ENCODE measurements around the gene FOSL1. TPM values are rescaled to one million over a fixed set of nuclear protein-coding genes. Genes with fewer than 3 reads are reported as not detected.

The FOSL1 gene
- total RNA-seq, 2 experiments from 2014 or later = 11.1 to 11.3 TPM

DNA sequence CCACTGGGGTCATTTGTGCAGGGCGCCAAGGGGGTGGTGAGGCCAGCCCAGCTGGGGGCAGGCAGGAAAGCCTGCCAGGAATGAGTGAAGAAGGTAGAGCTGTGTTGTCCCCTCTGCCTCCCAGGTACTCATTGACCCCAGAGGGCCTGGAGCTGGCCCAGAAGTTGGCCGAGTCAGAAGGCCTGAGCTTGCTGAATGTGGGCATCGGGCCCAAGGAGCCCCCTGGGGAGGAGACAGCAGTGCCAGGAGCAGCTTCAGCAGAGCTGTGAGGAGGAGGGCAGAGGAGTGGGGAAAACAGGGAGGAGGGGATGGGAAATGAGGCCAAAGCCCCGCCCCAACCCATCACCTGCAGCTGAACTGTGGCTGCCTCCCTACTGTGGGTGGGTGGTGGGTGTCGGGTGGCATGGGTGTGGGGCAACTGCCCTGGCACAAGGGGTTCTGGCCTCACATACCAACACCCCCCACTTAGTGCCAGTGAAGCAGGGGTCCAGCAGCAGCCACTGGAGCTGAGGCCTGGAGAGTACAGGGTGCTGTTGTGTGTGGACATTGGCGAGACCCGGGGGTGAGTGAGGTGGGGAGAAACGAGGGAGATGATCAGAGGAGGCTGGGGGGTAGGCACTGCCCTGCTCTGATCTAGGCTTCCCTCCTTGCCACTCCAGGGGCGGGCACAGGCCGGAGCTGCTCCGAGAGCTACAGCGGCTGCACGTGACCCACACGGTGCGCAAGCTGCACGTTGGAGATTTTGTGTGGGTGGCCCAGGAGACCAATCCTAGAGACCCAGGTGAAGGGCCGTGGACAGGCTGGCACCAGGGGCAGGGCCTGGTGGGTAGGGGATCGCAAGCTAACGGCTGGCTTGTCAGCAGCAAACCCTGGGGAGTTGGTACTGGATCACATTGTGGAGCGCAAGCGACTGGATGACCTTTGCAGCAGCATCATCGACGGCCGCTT is 37.0 kb downstream of the FOSL1 start:
- no peaks in the 10 kb centered on the region for H3K9me3 Mint-ChIP-seq (ENCODE audit: low read depth)
- DNase-seq (no peak), ATAC-seq (no peak)
- ChIA-PET CTCF (interaction anchor here (0.5 to 6.6 kb wide), 5 partner anchors 26 to 402 kb away, joined by 3 to 210 read pairs (median 3); partner anchors contain the start of genes BANF1, CCDC85B and FIBP), POLR2A (interaction anchor here (1.6 to 1.7 kb wide), 2 partner anchors 8 to 28 kb away, joined by 3 to 6 read pairs; partner anchors contain the start of gene CCDC85B)
- H3K27me3 Mint-ChIP-seq = no peaks in the 10 kb centered on the region
- H3K4me3 Mint-ChIP-seq = peak overlapping the region; percentile 42
- H3K4me1 Mint-ChIP-seq = peaks cover 17% of the 10 kb centered on the region
- intact Hi-C loops (cut with DNase I, micrococcal nuclease) = no loop called here
- peaks cover 46% of the 10 kb centered on the region for H3K36me3 Mint-ChIP-seq (ENCODE audit: low read depth)
- peak overlapping the region; percentile 72 for H3K27ac Mint-ChIP-seq

DNA sequence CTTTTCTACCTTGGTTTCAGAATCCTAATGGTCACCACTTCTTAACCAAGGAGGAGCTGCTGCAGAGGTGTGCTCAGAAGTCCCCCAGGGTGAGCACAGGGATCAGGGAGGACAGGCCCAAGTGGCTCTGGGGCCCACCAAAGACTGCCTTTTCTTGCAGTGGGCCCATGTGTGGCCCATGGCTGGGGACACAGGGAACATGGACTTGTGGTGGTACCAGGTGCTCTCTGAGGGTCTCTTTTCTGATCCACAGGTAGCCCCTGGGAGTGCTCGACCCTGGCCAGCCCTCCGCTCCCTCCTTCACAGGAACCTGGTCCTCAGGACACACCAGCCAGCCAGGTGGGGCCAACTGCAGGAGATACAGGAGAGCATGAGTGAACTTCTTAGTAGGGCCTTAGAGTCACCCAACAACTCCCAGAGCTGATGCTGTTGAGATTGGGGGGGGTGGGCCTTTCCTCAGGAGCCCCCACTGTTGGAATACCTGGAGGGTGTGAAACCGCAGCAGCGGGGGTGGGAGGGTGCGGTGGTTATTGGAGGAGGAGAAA is 37.9 kb downstream of the FOSL1 start:
- Mint-ChIP-seq H3K27ac (peak overlapping the region; percentile 72), H3K4me3 (peak overlapping the region; percentile 91), H3K36me3 (ENCODE audit: low read depth) (peaks cover 39% of the 10 kb centered on the region), H3K9me3 (ENCODE audit: low read depth) (no peaks in the 10 kb centered on the region), H3K27me3 (no peaks in the 10 kb centered on the region), H3K4me1 (peaks cover 17% of the 10 kb centered on the region)
- DNase-seq (no peak), ATAC-seq (no peak)
- ChIA-PET CTCF (interaction anchor here (0.5 to 6.6 kb wide), 3 partner anchors 27 to 171 kb away, joined by 3 to 210 read pairs (median 4); partner anchors contain the start of genes CCDC85B and FIBP), POLR2A (interaction anchor here (1.6 to 1.7 kb wide), 2 partner anchors 9 to 29 kb away, joined by 3 to 6 read pairs; partner anchors contain the start of gene CCDC85B)
- intact Hi-C loops (cut with DNase I, micrococcal nuclease) = no loop called here

- POLR2A ChIA-PET = interaction anchor here (0.8 to 1.6 kb wide), 2 partner anchors 10 to 29 kb away, joined by 3 to 6 read pairs; partner anchors contain the start of gene CCDC85B
- CTCF ChIA-PET = interaction anchor here (0.6 to 6.6 kb wide), 5 partner anchors 8 to 142 kb away, joined by 3 to 210 read pairs (median 8); partner anchors contain the start of genes CCDC85B, FIBP and RNASEH2C
- peak overlapping the region; percentile 99 for H3K27ac Mint-ChIP-seq
- ATAC-seq (no peak), DNase-seq (no peak)
- H3K4me1 Mint-ChIP-seq = peaks cover 20% of the 10 kb centered on the region
- peak overlapping the region; percentile 91 for H3K4me3 Mint-ChIP-seq
- H3K36me3 Mint-ChIP-seq (ENCODE audit: low read depth) = peaks cover 36% of the 10 kb centered on the region
- no peaks in the 10 kb centered on the region for H3K27me3 Mint-ChIP-seq
- intact Hi-C loops (cut with DNase I, micrococcal nuclease) = loop anchor here in 1 of 2 experiments (2.0 kb wide), 1 partner anchor 127 kb away; no protein-coding TSS in a partner anchor
- H3K9me3 Mint-ChIP-seq (ENCODE audit: low read depth) = no peaks in the 10 kb centered on the region
These were observed 38.5 kb downstream of the FOSL1 start for GRCh38 chr11:65861533-65862183.

DNA sequence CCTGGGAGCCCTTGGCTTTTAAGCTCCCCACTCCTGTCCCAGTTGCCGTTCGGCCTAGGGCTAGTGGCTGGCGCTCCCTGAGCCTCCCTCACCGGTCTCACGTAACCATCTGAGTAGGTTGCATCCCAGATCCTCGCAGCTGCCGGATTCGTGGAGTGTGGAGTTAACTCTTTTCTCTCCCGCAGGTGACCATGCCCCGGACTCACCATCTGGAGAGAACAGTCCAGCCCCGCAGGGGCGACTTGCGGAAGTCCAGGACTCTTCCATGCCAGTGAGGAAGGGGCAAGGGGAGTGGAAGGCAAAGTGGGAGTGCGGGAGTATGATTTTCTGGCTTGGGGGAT is 39.1 kb downstream of the FOSL1 start:
- DNase-seq (no peak), ATAC-seq (no peak)
- POLR2A ChIA-PET = interaction anchor here (0.8 to 1.8 kb wide), 2 partner anchors 10 to 81 kb away, joined by 6 read pairs; partner anchors contain the start of gene AP5B1
- intact Hi-C loops (cut with DNase I, micrococcal nuclease) = loop anchor here in 1 of 2 experiments (2.0 kb wide), 1 partner anchor 128 kb away; no protein-coding TSS in a partner anchor
- CTCF ChIA-PET = interaction anchor here (0.6 to 6.6 kb wide), 7 partner anchors 9 to 149 kb away, joined by 3 to 210 read pairs (median 29); partner anchors contain the start of genes CCDC85B, FIBP, KAT5 and RNASEH2C
- Mint-ChIP-seq H3K27ac (peak overlapping the region; percentile 99), H3K4me3 (peak overlapping the region; percentile 91), H3K9me3 (ENCODE audit: low read depth) (no peaks in the 10 kb centered on the region), H3K4me1 (peaks cover 25% of the 10 kb centered on the region), H3K36me3 (ENCODE audit: low read depth) (peaks cover 40% of the 10 kb centered on the region), H3K27me3 (no peaks in the 10 kb centered on the region)

DNA sequence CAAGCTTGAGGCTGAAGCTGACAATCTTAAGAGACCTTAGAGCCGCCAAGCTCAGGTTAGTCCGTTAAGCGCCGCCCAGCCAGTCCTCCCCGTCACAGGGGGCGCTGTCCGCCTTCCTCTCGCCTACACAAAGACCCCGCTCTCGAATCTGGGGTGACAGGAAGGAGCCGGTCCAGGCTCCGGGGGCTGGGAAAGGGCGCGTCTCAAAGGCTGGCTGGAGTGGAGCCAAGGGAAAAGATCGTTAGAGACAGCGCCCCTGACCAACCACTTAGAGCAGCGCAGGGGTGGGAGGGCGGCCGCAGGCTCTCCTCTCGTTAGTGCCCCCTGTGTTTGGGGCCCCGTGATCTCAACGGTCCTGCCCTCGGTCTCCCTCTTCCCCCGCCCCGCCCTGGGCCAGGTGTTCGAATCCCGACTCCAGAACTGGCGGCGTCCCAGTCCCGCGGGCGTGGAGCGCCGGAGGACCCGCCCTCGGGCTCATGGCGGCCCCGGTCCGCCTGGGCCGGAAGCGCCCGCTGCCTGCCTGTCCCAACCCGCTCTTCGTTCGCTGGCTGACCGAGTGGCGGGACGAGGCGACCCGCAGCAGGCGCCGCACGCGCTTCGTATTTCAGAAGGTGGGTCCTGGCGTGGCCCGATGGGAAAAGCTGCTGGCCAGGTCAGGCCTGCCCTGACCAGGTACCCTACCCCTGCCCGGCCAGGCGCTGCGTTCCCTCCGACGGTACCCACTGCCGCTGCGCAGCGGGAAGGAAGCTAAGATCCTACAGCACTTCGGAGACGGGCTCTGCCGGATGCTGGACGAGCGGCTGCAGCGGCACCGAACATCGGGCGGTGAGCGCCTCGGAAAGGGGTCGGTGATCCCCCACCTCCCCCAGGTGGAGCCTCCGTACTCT is 39.7 kb downstream of the FOSL1 start, which contains the start of gene MUS81:
MUS81 (plus strand) TSS at position 156 of the 887 bp plus-strand sequence; CDS start at position 477, 321 bp downstream.
- ChIA-PET CTCF (interaction anchor here (0.6 to 6.6 kb wide), 37 partner anchors 8 to 521 kb away, joined by 3 to 210 read pairs (median 5); partner anchors contain the start of genes BANF1, CCDC85B, CTSW and EIF1AD), POLR2A (interaction anchor here (0.8 to 2.8 kb wide), 12 partner anchors 8 to 246 kb away, joined by 3 to 68 read pairs (median 6); partner anchors contain the start of genes AP5B1, CCDC85B, FIBP and KAT5)
- H3K36me3 Mint-ChIP-seq (ENCODE audit: low read depth) = peaks cover 46% of the 10 kb centered on the region

GRCh38 chr11:65859812-65860277 is 40.3 kb downstream of the FOSL1 start:
- CTCF ChIA-PET = interaction anchor here (0.6 to 6.6 kb wide), 42 partner anchors 8 to 522 kb away, joined by 3 to 210 read pairs (median 4); partner anchors contain the start of genes BANF1, BRMS1, CCDC85B and CTSW
- Mint-ChIP-seq H3K4me3 (peak overlapping the region; percentile 91), H3K4me1 (peaks cover 36% of the 10 kb centered on the region), H3K36me3 (ENCODE audit: low read depth) (peaks cover 45% of the 10 kb centered on the region), H3K27ac (peak overlapping the region; percentile 99), H3K27me3 (no peaks in the 10 kb centered on the region), H3K9me3 (ENCODE audit: low read depth) (no peaks in the 10 kb centered on the region)
- DNase-seq (no peak), ATAC-seq (peak; percentile 4)
- POLR2A ChIA-PET = interaction anchor here (0.8 to 2.8 kb wide), 14 partner anchors 9 to 245 kb away, joined by 3 to 68 read pairs (median 6); partner anchors contain the start of genes AP5B1, CCDC85B, FIBP and KAT5
- intact Hi-C loops (cut with DNase I, micrococcal nuclease) = loop anchor here (1.0 to 5.0 kb wide), 22 partner anchors 13 to 1619 kb away; partner anchors contain the start of genes BANF1 (in 2 of the 2), EIF1AD (in 2 of the 2), FIBP (in 2 of the 2) and ZNRD2 (in 2 of the 2)

More for the DNA sequence above, 39.7 kb downstream of the FOSL1 start, which contains the start of gene MUS81:
- intact Hi-C loops (cut with DNase I, micrococcal nuclease) = loop anchor here (1.0 to 2.0 kb wide), 12 partner anchors 13 to 511 kb away; partner anchors contain the start of genes FIBP (in 2 of the 2), AP5B1 (in 1 of the 2), BANF1 (in 1 of the 2) and EIF1AD (in 1 of the 2)
- DNase-seq (peak; percentile 97), ATAC-seq (peak; percentile 37)
- no peaks in the 10 kb centered on the region for H3K27me3 Mint-ChIP-seq
- H3K27ac Mint-ChIP-seq = peak within 1 kb of the TSS; percentile 99
- H3K4me3 Mint-ChIP-seq = peak within 1 kb of the TSS; percentile 91
- H3K9me3 Mint-ChIP-seq (ENCODE audit: low read depth) = no peaks in the 10 kb centered on the region
- H3K4me1 Mint-ChIP-seq = peaks cover 31% of the 10 kb centered on the region

- peak overlapping the region; percentile 91 for H3K4me3 Mint-ChIP-seq
- DNase-seq = peak; percentile 99
- CTCF ChIA-PET = interaction anchor here (0.5 to 6.6 kb wide), 40 partner anchors 8 to 522 kb away, joined by 3 to 210 read pairs (median 4); partner anchors contain the start of genes BANF1, BRMS1, CCDC85B and CTSW
- peak overlapping the region; percentile 99 for H3K27ac Mint-ChIP-seq
- intact Hi-C loops (cut with DNase I, micrococcal nuclease) = loop anchor here (1.0 to 5.0 kb wide), 11 partner anchors 41 to 1618 kb away; partner anchors contain the start of genes BANF1 (in 1 of the 2), C11orf68 (in 1 of the 2), DRAP1 (in 1 of the 2) and EIF1AD (in 1 of the 2)
- peaks cover 47% of the 10 kb centered on the region for H3K36me3 Mint-ChIP-seq (ENCODE audit: low read depth)
- no peaks in the 10 kb centered on the region for H3K27me3 Mint-ChIP-seq
- peaks cover 42% of the 10 kb centered on the region for H3K4me1 Mint-ChIP-seq
- POLR2A ChIA-PET = interaction anchor here (0.7 to 2.8 kb wide), 15 partner anchors 9 to 244 kb away, joined by 3 to 68 read pairs (median 6); partner anchors contain the start of genes AP5B1, BANF1, CCDC85B and FIBP
- ATAC-seq = peak; percentile 73
- no peaks in the 10 kb centered on the region for H3K9me3 Mint-ChIP-seq (ENCODE audit: low read depth)
These were observed 40.9 kb downstream of the FOSL1 start for GRCh38 chr11:65859095-65859811.

DNA sequence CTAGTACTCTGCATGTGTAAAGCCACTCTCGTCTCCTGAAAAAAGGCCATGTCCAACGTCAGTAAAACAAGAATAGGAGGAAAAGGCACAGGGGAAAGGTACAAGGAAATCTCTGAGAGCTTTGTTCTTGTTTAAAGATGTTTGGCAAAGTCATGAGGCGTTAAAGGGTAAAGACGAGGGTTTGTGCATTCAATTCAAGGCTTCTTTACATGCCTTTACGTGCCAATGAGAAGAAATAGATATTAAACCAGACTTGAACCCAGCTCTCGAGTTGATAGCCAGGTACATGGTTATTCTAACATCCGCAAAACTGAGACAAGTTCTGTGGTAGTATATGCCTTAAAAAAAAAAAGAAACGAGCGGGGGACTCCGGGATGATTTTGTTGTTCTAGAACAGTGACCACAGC is 41.5 kb downstream of the FOSL1 start:
- Mint-ChIP-seq H3K4me3 (peak overlapping the region; percentile 91), H3K27me3 (no peaks in the 10 kb centered on the region), H3K9me3 (ENCODE audit: low read depth) (no peaks in the 10 kb centered on the region), H3K36me3 (ENCODE audit: low read depth) (peaks cover 49% of the 10 kb centered on the region), H3K4me1 (peaks cover 43% of the 10 kb centered on the region), H3K27ac (peak overlapping the region; percentile 95)
- ATAC-seq (no peak), DNase-seq (no peak)
- intact Hi-C loops (cut with DNase I, micrococcal nuclease) = loop anchor here (1.0 to 5.0 kb wide), 17 partner anchors 25 to 1618 kb away; partner anchors contain the start of genes C11orf68 (in 2 of the 2), DRAP1 (in 2 of the 2), PCNX3 (in 2 of the 2) and BANF1 (in 1 of the 2)
- ChIA-PET CTCF (interaction anchor here (0.6 to 6.6 kb wide), 10 partner anchors 15 to 244 kb away, joined by 3 to 210 read pairs (median 8); partner anchors contain the start of genes BANF1, CCDC85B, EIF1AD and FIBP), POLR2A (interaction anchor here (0.6 to 2.8 kb wide), 11 partner anchors 9 to 725 kb away, joined by 3 to 68 read pairs (median 3); partner anchors contain the start of genes BANF1, CCDC85B, FIBP and NEAT1)

Data from activated CD4-positive, alpha-beta T cell treated with anti-CD3 and anti-CD28 coated beads for 36 hours (primary cell).